Regular cardiac myocyte (primary cell): Measurements from ENCODE around the gene RBM11. TPM values are rescaled to one million over a fixed set of nuclear protein-coding genes. Genes with fewer than 3 reads are reported as not detected.

ENCODE experiments used
- total RNA-seq: library from RNA; depleted of rRNA; stranded (reverse); fragments of >200 nt; gene quantifications from 2 replicates; pipeline ENCODE4 v1.2.3, GENCODE V29; 2014

Gene RBM11, protein sequence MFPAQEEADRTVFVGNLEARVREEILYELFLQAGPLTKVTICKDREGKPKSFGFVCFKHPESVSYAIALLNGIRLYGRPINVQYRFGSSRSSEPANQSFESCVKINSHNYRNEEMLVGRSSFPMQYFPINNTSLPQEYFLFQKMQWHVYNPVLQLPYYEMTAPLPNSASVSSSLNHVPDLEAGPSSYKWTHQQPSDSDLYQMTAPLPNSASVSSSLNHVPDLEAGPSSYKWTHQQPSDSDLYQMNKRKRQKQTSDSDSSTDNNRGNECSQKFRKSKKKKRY
- total RNA-seq: 0.19 and 0.85 TPM in 2 replicates

DNA sequence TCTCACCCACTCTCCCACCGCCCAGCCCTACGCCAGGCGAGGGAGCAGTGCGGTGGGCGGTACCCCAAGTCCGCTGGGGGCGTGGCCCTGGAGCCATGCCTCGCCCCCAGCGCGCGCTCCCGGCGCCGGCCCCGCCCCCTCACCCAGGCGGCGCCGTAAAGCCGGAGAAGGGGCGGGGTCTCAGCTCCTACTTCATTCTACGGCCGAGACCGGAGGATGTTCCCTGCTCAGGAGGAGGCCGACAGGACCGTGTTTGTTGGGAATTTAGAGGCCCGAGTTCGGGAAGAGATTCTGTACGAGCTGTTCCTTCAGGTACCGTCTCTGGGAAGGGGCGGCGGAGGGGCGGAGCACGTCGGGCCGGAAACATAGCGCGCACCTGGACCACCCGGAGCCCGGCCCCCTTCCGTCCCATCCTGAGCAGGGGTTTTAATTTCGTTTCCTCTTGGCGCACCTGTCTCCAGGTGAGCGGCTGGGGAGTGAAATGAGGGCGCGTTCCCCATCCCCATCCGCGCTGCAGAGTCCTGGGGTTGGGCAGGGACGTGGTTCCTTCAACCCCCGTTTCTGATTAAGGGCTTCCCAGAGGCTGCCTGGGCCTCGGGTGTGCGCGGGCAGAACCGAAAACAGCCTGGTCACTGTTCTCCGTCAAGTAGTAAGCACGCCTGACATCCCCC, at the start of gene RBM11:
TSS of gene RBM11 (plus strand) at position 187 of the 671 bp plus-strand sequence. CDS start at position 217, 30 bp downstream.

DNA sequence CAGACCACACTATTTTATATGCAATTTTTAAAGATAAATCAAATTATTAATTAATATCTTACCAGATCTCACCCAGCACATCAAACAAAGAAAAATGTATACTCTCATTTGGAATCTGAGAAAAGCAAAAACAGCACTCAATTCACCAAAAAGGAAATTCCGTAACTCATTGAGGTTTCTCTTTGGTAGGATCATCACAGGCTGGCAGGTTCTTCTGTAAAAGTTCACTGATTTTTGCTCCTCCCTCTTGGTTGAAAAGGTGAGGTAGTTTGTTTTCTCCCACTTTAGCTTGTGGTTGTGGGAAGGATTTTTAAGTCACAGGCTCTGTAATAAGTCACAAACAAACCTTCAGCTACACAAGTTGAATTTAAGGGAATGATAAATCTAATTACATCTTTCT, 5.2 kb upstream of the RBM11 start, which contains the start of gene LIPI:
TSS of gene LIPI (minus strand) at position 218 of the 400 bp plus-strand sequence. CDS start at position 108, 110 bp downstream.

Other genes with a start within 250 kb of the RBM11 start
- gene LIPI, start 5.2 kb upstream of the RBM11 start, total RNA-seq: not detected in 2 replicates
- 90.3 and 93.9 TPM in 2 replicates for gene HSPA13, start 167.0 kb downstream of the RBM11 start, total RNA-seq